22Rv1 (cell line): Measurements from ENCODE around the gene SARS1.

ENCODE experiments used
- H3K27ac ChIP-seq: fragments of 450-650 bp; 2 replicates; pipeline ENCODE4 v1.5.1; 2017
- ZFX ChIP-seq: fragments of 450-650 bp; IDR thresholded peaks from 2 replicates; pipeline ENCODE4 v1.6.1; 2017; ENCODE audit warnings: antibody characterized with exemption, borderline replicate concordance
- TF ChIP-seq, protein P1 (sequence below): fragments of 450-650 bp; IDR thresholded peaks from 2 replicates; pipeline ENCODE4 v1.5.1; 2017; ENCODE audit warnings: mild to moderate bottlenecking

The SARS1 gene

DNA sequence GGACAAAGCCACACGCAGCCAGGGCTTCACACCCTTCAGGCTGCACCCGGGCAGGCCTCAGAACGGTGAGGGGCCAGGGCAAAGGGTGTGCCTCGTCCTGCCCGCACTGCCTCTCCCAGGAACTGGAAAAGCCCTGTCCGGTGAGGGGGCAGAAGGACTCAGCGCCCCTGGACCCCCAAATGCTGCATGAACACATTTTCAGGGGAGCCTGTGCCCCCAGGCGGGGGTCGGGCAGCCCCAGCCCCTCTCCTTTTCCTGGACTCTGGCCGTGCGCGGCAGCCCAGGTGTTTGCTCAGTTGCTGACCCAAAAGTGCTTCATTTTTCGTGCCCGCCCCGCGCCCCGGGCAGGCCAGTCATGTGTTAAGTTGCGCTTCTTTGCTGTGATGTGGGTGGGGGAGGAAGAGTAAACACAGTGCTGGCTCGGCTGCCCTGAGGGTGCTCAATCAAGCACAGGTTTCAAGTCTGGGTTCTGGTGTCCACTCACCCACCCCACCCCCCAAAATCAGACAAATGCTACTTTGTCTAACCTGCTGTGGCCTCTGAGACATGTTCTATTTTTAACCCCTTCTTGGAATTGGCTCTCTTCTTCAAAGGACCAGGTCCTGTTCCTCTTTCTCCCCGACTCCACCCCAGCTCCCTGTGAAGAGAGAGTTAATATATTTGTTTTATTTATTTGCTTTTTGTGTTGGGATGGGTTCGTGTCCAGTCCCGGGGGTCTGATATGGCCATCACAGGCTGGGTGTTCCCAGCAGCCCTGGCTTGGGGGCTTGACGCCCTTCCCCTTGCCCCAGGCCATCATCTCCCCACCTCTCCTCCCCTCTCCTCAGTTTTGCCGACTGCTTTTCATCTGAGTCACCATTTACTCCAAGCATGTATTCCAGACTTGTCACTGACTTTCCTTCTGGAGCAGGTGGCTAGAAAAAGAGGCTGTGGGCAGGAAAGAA, 61.1 kb downstream of the SARS1 start:
- H3K27ac ChIP-seq, result peak overlapping the region; percentile 46
- no peak for TF ChIP-seq ZFX
- TF ChIP-seq, protein P1, sequence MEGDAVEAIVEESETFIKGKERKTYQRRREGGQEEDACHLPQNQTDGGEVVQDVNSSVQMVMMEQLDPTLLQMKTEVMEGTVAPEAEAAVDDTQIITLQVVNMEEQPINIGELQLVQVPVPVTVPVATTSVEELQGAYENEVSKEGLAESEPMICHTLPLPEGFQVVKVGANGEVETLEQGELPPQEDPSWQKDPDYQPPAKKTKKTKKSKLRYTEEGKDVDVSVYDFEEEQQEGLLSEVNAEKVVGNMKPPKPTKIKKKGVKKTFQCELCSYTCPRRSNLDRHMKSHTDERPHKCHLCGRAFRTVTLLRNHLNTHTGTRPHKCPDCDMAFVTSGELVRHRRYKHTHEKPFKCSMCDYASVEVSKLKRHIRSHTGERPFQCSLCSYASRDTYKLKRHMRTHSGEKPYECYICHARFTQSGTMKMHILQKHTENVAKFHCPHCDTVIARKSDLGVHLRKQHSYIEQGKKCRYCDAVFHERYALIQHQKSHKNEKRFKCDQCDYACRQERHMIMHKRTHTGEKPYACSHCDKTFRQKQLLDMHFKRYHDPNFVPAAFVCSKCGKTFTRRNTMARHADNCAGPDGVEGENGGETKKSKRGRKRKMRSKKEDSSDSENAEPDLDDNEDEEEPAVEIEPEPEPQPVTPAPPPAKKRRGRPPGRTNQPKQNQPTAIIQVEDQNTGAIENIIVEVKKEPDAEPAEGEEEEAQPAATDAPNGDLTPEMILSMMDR, result no peak

- TF ChIP-seq, protein P1, result no peak
- TF ChIP-seq ZFX, result no peak
- H3K27ac ChIP-seq, result peak overlapping the region; percentile 46
Measured at GRCh38 chr1:109275706-109276345, 62.1 kb downstream of the SARS1 start.

GRCh38 chr1:109277434-109278204, 63.9 kb downstream of the SARS1 start:
- peak overlapping the region; percentile 71 for H3K27ac ChIP-seq
- TF ChIP-seq, protein P1, result peak; percentile 91
- TF ChIP-seq ZFX, result no peak

GRCh38 chr1:109279615-109280278, 66.0 kb downstream of the SARS1 start:
- TF ChIP-seq, protein P1, result no peak
- TF ChIP-seq ZFX, result no peak
- no peak overlapping the region for H3K27ac ChIP-seq

DNA sequence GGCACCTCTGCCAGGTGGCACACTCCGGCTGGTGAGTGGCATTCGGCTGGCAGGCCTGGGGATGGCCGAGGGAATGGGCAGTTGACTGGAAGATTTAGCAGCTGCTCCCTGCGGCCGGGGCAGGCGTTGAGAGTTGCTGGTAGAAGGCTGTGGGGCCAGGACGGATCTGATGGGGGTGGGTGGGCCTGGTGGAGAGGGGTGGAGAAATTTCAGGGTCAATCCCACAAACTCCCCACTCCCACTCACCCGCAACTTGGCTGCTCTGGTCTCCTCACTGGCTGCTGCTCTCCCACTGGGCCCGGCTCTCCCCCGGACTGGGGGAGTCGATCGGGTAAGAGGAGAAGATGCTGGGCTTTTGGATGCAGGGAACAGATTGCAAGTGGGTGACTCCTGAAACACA, 67.1 kb downstream of the SARS1 start:
- no peak for TF ChIP-seq ZFX
- TF ChIP-seq, protein P1, result no peak

GRCh38 chr1:109281680-109282496, 68.2 kb downstream of the SARS1 start:
- TF ChIP-seq, protein P1, result no peak
- TF ChIP-seq ZFX, result no peak
- H3K27ac ChIP-seq, result peak overlapping the region; percentile 85

More for the DNA sequence above, 67.1 kb downstream of the SARS1 start:
- H3K27ac ChIP-seq, result no peak overlapping the region
